GM23338 (cell line): ENCODE results near the gene FBRSL1. TPM values are rescaled to one million over a fixed set of nuclear protein-coding genes. Genes with fewer than 3 reads are reported as not detected.

Experiments
- ATAC-seq: fragments of 200-7000 bp; cut with Tn5 transposase; 3 replicates; pipeline ENCODE4 v1.9.1; 2020
- DNase-seq: peaks from one replicate; pipeline ENCODE4 v3.0.0-alpha.2; 2015; ENCODE audit warnings: low spot score
- H2AFZ ChIP-seq: fragments of 200-600 bp; sonication (generic); 2 replicates; pipeline ENCODE4 v1.8.0; 2016; ENCODE audit warnings: antibody characterized with exemption, mild to moderate bottlenecking, moderate library complexity
- H3F3A ChIP-seq: fragments of 200-600 bp; sonication (generic); replicated peaks from 2 replicates; pipeline ENCODE4 v1.8.0; 2017; ENCODE audit warnings: antibody characterized with exemption, mixed run types, low read depth
- H3K27ac ChIP-seq: fragments of 200-600 bp; sonication (generic); 2 replicates; pipeline ENCODE4 v1.6.1; 2016; ENCODE audit warnings: low read depth
- H3K27me3 ChIP-seq: fragments of 200-600 bp; sonication (generic); 2 replicates; pipeline ENCODE4 v1.8.0; 2016; ENCODE audit warnings: mild to moderate bottlenecking, mixed run types, moderate library complexity; ENCODE audit not compliant: insufficient read depth
- H3K36me3 ChIP-seq: fragments of 200-600 bp; sonication (generic); 2 replicates; pipeline ENCODE4 v1.8.0; 2016; ENCODE audit warnings: mild to moderate bottlenecking; ENCODE audit not compliant: insufficient read depth
- H3K4me1 ChIP-seq: fragments of 200-600 bp; sonication (generic); 2 replicates; pipeline ENCODE4 v1.8.0; 2016; ENCODE audit warnings: mild to moderate bottlenecking, moderate library complexity; ENCODE audit not compliant: insufficient read depth
- H3K4me2 ChIP-seq: fragments of 200-600 bp; sonication (generic); 2 replicates; pipeline ENCODE4 v1.7.1; 2017; ENCODE audit warnings: mixed run types
- H3K4me3 ChIP-seq: fragments of 200-600 bp; sonication (generic); 2 replicates; pipeline ENCODE4 v1.6.1; 2016; ENCODE audit warnings: mixed run types
- H3K79me2 ChIP-seq: fragments of 200-600 bp; sonication (generic); replicated peaks from 2 replicates; pipeline ENCODE4 v1.8.0; 2017; ENCODE audit warnings: mild to moderate bottlenecking; ENCODE audit not compliant: insufficient read depth
- H3K9me2 ChIP-seq: fragments of 200-600 bp; sonication (generic); 2 replicates; pipeline ENCODE4 v1.8.0; 2017; ENCODE audit not compliant: insufficient read depth
- H4K20me1 ChIP-seq: fragments of 200-600 bp; sonication (generic); replicated peaks from 2 replicates; pipeline ENCODE4 v1.8.0; 2017; ENCODE audit warnings: mild to moderate bottlenecking; ENCODE audit not compliant: insufficient read depth
- H3K27ac Mint-ChIP-seq: 2 replicates; pipeline ENCODE4 v1.8.0; 2020; ENCODE audit warnings: inconsistent platforms, mild to moderate bottlenecking, moderate library complexity, mixed read lengths
- H3K27me3 Mint-ChIP-seq: 3 replicates; pipeline ENCODE4 v1.8.0; 2022; ENCODE audit warnings: low read depth, mild to moderate bottlenecking, moderate library complexity, mixed read lengths, inconsistent platforms; ENCODE audit not compliant: insufficient read depth, poor library complexity
- H3K36me3 Mint-ChIP-seq: 3 replicates; pipeline ENCODE4 v1.8.0; 2021; ENCODE audit warnings: low read depth, mild to moderate bottlenecking, inconsistent platforms, moderate library complexity, mixed read lengths
- H3K4me1 Mint-ChIP-seq: 3 replicates; pipeline ENCODE4 v1.8.0; 2020; ENCODE audit warnings: mild to moderate bottlenecking, inconsistent platforms, mixed read lengths
- H3K4me3 Mint-ChIP-seq: 3 replicates; pipeline ENCODE4 v1.8.0; 2021; ENCODE audit warnings: moderate library complexity, mild to moderate bottlenecking, inconsistent platforms, mixed read lengths
- H3K9me3 Mint-ChIP-seq: 3 replicates; pipeline ENCODE4 v1.8.0; 2020; ENCODE audit warnings: moderate library complexity, mild to moderate bottlenecking, inconsistent platforms, mixed read lengths
- EZH2 ChIP-seq: fragments of 200-600 bp; sonication (generic); IDR thresholded peaks from one replicate; pipeline ENCODE4 v1.8.0; 2017; ENCODE audit warnings: antibody characterized with exemption, mild to moderate bottlenecking, low read depth; ENCODE audit not compliant: unreplicated experiment
- EZH2phosphoT487 ChIP-seq: fragments of 200-600 bp; sonication (generic); IDR thresholded peaks from one replicate; pipeline ENCODE4 v1.8.1; 2018; ENCODE audit warnings: antibody characterized with exemption; ENCODE audit not compliant: unreplicated experiment
- JUNB ChIP-seq: IDR thresholded peaks from one replicate; pipeline ENCODE4 v1.6.1; 2016; ENCODE audit warnings: antibody characterized with exemption; ENCODE audit not compliant: unreplicated experiment
- NANOG ChIP-seq: IDR thresholded peaks from 2 replicates; pipeline ENCODE4 v1.6.1; 2016; ENCODE audit warnings: antibody characterized with exemption, borderline replicate concordance
- POLR2AphosphoS5 ChIP-seq: IDR thresholded peaks from 2 replicates; pipeline ENCODE4 v1.6.1; 2016; ENCODE audit warnings: antibody characterized with exemption, low read depth
- REST ChIP-seq: IDR thresholded peaks from one replicate; pipeline ENCODE4 v1.6.1; 2018; ENCODE audit warnings: antibody characterized with exemption; ENCODE audit not compliant: unreplicated experiment
- STAT1 ChIP-seq: IDR thresholded peaks from one replicate; pipeline ENCODE4 v1.6.1; 2016; ENCODE audit warnings: antibody characterized with exemption; ENCODE audit not compliant: unreplicated experiment
- ZNF114 ChIP-seq: fragments of 250-450 bp; sonication (Bioruptor Pico); IDR thresholded peaks from 2 replicates; pipeline ENCODE4 v1.5.0; 2020; ENCODE audit warnings: mild to moderate bottlenecking, moderate library complexity
- ZNF462 ChIP-seq: fragments of 250-450 bp; sonication (Bioruptor Pico); IDR thresholded peaks from 2 replicates; pipeline ENCODE4 v1.5.0; 2020; ENCODE audit warnings: mild to moderate bottlenecking, moderate library complexity
- polyA plus RNA-seq: library from polyadenylated mRNA; unstranded; fragments of >200 nt; fragmentation: Nextera tagmentation; extraction: Ambion mirVana; gene quantifications from 2 replicates; pipeline ENCODE4 v1.2.1, GENCODE V29; 2016
- total RNA-seq: library from RNA; depleted of rRNA; stranded (reverse); fragments of >200 nt; shearing (Covaris generic); gene quantifications from 2 replicates; pipeline ENCODE4 v1.2.3, GENCODE V29; 2014
- TF ChIP-seq, protein P1 (sequence below), 2 experiments: fragments of 200-600 bp in 1 of 2; sonication (generic) in 1 of 2; conservative IDR thresholded peaks; 2 replicates each; pipeline versions ENCODE4 v1.5.1 to v1.6.1; 2016 to 2017; ENCODE audit warnings: antibody characterized with exemption in 2 of 2, low read depth in 2 of 2, mild to moderate bottlenecking in 2 of 2, moderate library complexity in 1 of 2
- TF ChIP-seq, protein P2 (sequence below): IDR thresholded peaks from 2 replicates; pipeline ENCODE4 v1.6.1; 2016; ENCODE audit warnings: antibody characterized with exemption

FBRSL1 gene
- total and polyA plus RNA-seq, 2 experiments from 2014 or later: 37.8 to 89.8 TPM

DNA sequence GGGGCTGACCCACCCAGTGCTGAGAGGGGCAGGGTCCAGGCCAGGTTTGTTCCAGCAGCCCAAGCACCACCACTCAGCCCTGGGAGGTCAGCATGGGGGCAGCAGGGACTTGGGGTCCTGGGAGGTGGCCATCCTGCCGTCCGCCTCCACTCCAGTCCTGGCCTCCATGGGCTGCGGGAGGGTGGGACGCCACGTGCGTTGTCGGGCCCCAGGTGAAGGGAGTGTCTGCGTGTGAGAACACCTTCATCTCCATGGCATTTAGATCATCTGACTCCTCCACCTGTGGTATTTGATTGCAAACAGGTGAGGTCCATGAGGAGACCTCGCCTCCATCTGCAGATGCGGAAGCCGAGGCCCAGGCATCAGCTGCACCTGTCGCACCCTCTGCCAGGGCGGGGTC, 44.1 kb downstream of the FBRSL1 start:
- peaks cover 48% of the 10 kb centered on the region for H3K27me3 ChIP-seq
- H3K36me3 ChIP-seq: no peaks in the 10 kb centered on the region
- no peak overlapping the region for H3K4me2 ChIP-seq
- H3K27me3 Mint-ChIP-seq: peaks cover 65% of the 10 kb centered on the region
- no peak overlapping the region for H3K4me3 Mint-ChIP-seq
- H3K27ac ChIP-seq: no peak overlapping the region
- H3K4me3 ChIP-seq: no peak overlapping the region
- peaks cover 59% of the 10 kb centered on the region for H3K36me3 Mint-ChIP-seq
- H3K27ac Mint-ChIP-seq: no peak overlapping the region
- ATAC-seq (no peak), DNase-seq (no peak)
- no peaks in the 10 kb centered on the region for H4K20me1 ChIP-seq
- no peaks in the 10 kb centered on the region; the same call in 2 of the 3 replicates for H3K4me1 Mint-ChIP-seq
- H3K4me1 ChIP-seq: no peaks in the 10 kb centered on the region
- no peaks in the 10 kb centered on the region for H3K9me2 ChIP-seq
- H3K9me3 Mint-ChIP-seq: peaks cover 76% of the 10 kb centered on the region
- TF ChIP-seq EZH2 (no peak), JUNB (no peak), STAT1 (no peak), NANOG (no peak), REST (no peak), ZNF114 (CRISPR knock-in tag) (no peak), ZNF462 (CRISPR knock-in tag) (no peak), EZH2phosphoT487 (no peak), POLR2AphosphoS5 (no peak)
- TF ChIP-seq, protein P1, sequence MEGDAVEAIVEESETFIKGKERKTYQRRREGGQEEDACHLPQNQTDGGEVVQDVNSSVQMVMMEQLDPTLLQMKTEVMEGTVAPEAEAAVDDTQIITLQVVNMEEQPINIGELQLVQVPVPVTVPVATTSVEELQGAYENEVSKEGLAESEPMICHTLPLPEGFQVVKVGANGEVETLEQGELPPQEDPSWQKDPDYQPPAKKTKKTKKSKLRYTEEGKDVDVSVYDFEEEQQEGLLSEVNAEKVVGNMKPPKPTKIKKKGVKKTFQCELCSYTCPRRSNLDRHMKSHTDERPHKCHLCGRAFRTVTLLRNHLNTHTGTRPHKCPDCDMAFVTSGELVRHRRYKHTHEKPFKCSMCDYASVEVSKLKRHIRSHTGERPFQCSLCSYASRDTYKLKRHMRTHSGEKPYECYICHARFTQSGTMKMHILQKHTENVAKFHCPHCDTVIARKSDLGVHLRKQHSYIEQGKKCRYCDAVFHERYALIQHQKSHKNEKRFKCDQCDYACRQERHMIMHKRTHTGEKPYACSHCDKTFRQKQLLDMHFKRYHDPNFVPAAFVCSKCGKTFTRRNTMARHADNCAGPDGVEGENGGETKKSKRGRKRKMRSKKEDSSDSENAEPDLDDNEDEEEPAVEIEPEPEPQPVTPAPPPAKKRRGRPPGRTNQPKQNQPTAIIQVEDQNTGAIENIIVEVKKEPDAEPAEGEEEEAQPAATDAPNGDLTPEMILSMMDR (conservative IDR thresholded peaks at IDR 0.05; ENCODE audit: low read depth in 2 of 2): no peak
- TF ChIP-seq, protein P2, sequence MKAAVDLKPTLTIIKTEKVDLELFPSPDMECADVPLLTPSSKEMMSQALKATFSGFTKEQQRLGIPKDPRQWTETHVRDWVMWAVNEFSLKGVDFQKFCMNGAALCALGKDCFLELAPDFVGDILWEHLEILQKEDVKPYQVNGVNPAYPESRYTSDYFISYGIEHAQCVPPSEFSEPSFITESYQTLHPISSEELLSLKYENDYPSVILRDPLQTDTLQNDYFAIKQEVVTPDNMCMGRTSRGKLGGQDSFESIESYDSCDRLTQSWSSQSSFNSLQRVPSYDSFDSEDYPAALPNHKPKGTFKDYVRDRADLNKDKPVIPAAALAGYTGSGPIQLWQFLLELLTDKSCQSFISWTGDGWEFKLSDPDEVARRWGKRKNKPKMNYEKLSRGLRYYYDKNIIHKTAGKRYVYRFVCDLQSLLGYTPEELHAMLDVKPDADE: no peak
- H3K79me2 ChIP-seq: no peaks in the 10 kb centered on the region
- H3F3A ChIP-seq: peaks cover 14% of the 10 kb centered on the region
- H2AFZ ChIP-seq: no peak overlapping the region
